Activated CD4-positive, CD25-positive, alpha-beta regulatory T cell treated with anti-CD3 and anti-CD28 coated beads, Interleukin-2, amount 50 U/mL, for 24 hours (primary cell): ENCODE data around the gene STUM.

Experiments used
- ATAC-seq, 2 donors: fragments of 150-1000 bp; cut with Tn5 transposase; one replicate each; pipeline ENCODE4 v1.10.0; 2021; ENCODE audit warnings: mild to moderate bottlenecking in 1 of 2, moderate library complexity in 1 of 2

STUM gene

GRCh38 chr1:226643177-226643576 is 94.6 kb downstream of the STUM start:
- ATAC-seq = peak; percentile 98 to 99

DNA sequence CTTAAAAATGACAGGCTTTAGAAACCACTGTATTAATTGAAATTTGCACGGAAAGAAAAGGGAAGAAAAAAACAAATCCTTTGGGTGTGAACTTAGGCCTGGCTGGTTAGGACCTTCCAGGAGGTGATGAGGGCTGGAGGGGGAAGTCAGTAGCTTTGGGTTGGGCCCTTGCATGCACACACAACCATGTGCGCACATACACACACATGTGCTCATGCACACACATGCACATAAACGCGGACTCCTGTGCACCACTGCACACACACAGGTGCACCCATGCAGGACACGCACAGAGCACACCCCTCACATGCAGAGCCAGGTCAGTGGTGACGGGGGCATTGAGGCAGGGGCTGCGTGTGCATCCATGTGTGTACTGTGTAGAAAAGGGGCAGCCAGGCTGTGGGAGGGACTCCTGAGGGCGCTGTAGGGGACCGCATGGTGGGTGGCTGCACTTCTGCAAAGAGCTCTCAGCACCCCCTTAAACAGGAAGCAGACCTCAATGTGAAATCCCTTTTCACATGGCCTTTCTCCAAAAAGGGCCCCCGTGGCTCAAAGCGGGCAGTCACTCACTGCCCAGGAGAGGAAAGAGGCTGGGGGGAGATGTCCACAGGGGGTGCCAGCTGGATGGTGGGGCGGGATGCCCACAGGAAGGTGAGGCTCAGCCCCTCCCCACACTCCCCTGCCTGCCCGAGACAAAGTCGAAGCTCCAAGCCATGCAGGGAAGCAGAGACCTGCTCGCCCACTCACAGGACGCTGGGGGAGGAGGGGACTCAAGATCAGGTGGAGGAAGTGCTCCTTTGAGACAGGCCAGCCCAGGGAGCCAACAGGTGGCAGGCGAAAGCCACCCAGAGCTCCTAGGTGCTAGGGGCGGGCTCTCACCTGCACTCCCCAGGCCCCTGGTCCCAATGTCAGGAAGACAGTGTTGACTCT is 95.3 kb downstream of the STUM start:
- ATAC-seq = no peak

DNA sequence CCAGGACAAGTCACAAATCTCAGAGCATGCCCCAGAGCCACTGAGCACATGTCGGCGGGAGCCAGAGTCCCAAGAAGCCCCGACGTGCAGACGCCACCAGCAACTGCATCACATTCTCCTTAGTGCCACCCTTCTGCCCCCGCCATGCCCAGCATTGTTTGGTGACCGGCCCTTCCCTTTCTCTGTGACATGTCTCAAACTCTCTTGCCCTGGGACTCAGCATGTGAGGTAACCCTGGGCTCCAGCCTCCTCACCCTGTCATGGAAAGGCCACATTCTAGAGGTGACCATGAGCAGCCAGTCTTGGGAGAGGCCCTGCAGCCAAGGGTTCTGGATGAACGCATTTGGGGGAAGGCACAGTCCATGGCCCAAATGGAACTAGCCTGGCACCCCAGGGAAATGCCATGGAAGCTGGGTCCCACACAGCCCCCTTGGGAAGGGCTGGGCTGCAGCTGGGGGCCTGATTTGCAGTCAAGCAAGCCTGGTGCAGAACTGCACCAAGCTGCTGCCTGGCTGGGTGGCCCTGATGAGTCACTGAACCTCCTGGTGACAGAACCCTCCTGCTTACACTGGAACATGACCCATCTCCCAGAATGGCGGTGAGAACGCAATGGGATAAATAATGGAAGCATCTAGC is 96.1 kb downstream of the STUM start:
- ATAC-seq = peak; percentile 22 to 36

DNA sequence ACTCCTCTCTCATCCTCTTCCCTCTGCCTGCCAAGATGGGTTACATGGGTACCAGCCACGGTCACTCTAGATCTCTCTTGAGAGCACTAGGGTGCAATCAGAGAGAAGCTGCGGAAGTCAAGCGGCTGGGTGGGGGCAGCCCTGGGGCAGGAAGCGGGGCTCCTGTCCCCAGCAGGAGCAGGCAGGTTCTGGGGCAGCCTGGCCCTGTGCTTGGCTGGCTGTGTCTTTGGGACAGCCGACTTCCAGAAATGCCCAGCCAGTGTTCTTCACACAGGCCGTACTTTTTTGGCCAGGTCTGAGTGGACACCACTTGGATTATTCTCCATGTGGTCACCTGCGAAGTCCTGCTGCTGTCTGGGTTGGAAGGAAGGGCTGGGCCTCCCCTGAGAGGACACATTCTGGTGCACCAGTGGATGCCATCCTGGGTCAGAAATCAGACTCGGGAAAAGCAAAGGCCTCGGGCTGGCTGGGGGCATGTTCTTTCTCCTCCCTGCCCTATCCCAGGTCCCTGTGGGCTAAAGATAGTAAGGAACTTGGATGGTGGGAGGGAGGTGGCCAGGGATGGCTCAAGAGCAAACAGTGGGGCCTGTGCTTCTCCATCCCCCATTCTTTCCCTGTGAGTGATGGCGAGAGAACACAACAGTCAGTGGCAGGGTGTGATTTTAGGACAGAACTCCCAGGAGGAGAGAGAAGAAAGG is 96.9 kb downstream of the STUM start:
- ATAC-seq = no peak

DNA sequence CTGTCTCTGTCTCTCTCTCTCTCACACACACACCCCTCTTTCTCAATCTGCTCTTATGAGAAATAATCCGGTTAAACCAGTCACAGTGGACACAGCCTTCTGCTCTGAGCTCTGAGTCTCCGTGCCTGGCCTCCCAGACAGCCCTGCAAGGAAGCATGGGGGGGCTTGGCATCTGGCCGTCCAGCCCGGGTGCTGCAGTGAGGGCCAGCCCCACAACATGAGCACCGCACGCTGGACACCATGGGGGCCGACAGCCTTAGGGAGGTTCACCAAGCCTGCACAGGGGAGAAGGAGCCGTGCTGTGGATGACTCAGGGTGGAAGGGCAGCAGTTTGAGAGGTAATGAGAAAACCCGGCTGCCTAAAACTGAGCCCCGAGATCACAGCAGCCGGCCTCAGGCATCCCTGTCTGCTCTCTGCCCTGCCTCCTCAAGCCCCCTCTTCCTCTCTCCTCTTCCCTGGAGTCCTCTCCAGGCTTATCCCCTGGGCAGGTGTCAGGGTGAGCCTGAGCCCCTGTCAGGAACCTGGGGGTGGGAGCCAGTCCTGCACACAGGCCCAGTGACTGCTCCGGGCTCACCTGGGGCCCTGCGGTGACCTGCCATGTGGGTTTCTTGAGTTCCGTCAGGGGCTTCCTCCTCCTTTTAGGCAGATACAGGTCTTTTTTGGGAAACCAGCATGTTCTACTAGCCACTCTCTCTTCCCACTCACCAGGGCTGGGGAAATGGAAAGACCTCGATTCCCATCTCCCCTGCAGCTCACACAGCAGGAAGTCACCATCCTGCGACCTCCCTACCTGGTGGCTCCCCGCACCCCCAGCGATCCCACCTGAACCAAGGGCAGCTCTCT is 97.7 kb downstream of the STUM start:
- ATAC-seq = no peak

- ATAC-seq = no peak
These were observed 98.4 kb downstream of the STUM start for GRCh38 chr1:226646870-226647449.

GRCh38 chr1:226647719-226648118 is 99.2 kb downstream of the STUM start:
- ATAC-seq = no peak

GRCh38 chr1:226648421-226648820 is 99.9 kb downstream of the STUM start:
- no peak for ATAC-seq

GRCh38 chr1:226649244-226649643 is 100.7 kb downstream of the STUM start:
- no peak for ATAC-seq

DNA sequence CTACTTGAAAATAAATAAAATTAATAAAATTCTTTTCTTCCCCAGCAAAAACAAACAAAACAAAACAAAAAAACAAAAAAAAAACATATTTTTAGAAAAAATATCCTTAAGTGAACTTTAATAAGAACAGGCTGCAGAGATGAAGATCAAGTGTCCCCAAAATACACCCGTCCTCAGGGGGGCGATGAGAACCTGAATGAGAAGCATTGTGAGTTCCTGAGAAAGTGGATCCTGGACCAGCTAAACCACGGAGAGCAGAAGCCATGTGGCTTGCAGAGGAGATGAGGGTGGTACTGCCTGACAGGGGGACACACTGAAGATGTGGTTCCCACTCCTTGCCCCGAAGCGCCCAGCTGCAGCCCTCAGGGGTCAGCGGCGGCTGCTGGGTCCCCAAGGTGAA is 101.2 kb downstream of the STUM start:
- no peak for ATAC-seq

DNA sequence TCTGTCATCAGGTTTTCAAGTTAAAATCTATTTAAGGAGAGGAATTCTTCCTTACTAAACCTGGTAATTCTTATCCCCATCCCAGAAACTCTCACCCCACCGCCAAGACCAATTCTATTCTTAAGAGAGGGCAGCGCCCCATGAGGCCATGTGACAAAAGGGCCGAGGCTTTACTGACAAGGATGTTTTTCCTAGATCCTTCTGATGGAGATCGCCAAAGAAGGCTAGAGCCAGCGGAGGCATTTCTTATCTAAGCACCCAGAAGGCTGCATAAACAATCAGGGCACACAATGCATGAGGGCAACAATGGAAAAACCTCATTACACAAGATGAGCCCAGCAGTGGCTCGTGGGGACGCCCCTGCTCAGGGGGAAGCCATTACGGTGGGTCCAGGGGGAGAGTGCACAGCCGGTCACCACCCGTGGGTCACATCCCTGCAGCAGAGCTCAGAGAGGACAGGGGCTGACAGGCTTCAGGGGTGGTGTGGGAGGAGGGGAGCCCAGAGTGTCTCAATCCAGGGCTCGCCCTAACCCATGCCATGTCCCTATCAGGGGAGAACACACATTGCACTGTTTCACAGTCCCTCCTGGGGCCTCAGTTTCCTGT is 101.8 kb downstream of the STUM start:
- ATAC-seq = no peak

- ATAC-seq = no peak
These were observed 102.6 kb downstream of the STUM start for GRCh38 chr1:226651041-226651731.

- no peak for ATAC-seq
These were observed 103.2 kb downstream of the STUM start for GRCh38 chr1:226651732-226652105.

GRCh38 chr1:226652613-226653012 is 104.0 kb downstream of the STUM start:
- no peak for ATAC-seq

DNA sequence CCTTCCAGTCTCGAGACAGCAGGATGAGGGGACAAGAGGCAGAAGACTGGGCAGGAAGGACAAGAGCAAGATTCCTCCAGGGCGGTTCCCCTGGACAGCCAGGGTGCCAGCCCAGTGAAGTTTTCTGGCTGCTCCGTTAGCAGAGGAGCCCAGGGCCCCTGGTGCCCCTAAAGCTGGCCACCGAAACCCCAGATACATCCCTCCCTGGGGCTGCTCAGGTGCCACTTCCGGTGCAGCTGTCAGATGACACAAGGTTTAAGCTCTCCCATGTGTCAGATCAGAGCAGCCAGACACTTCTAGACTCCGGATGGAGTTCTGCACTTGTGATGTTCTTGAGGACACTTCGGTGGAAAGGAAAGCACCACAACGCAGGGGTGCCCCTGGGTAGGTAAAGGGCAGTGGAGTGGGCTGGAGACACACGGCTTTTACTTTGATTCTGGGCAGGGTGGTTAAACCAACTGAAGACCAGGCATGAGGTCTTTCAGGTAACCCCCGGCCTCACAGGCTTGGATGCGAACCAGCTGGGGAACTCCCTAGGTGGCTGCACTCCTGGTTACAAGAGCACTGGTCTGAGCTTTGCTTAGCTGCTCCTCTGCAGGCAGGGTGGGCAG is 104.9 kb downstream of the STUM start:
- peak; percentile 88 to 90 for ATAC-seq

DNA sequence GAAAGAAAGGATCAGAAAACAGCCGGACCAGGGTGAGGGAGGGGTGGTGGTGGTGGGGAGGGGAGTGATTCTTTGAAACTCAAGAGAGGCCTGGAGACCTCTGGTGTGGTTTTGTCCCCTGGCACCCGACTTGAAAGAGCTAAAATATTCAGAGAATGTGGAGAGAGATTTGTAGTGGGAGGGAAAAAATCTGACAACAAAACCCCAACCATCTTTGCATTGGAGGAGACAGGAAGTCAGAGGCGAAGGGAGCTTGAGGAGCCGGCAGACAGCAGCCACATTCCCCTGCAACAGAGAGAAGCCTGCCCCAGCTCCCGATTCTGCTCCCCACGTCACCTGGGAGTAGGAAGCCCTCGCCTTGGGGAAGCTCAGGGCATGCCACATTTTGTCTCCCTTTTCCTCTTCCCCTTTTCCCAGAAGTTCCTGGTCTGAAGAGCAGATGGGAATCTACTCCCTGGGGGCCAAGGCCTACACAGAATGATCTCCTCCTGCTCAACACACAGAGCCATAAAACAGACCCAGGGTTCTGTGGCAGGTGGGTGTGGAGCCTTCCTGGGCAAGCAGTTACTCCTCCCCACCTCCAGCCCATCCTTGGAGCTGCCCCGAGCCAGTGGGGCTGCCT is 105.6 kb downstream of the STUM start:
- ATAC-seq = no peak

DNA sequence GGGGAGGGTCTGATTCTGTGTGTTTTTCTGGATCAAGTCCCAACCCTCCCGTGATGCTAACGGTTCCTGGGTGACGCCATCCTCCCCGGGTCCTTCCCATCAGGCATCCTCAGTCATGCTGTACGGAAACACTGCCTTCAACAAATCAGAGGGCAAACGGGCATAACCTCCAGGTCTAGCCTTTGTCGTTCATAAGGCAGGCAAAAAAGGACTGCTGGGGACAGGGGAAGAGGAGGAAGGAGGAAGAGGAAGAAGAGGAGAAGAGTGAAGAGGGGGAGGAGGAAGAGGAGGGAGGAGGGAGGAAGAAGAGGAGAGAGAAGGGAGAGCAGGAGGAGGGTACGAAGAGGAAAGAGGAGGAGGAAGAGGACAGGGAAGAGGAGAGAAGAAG is 106.1 kb downstream of the STUM start:
- ATAC-seq = no peak

GRCh38 chr1:226655251-226656163 is 106.9 kb downstream of the STUM start:
- no peak for ATAC-seq

GRCh38 chr1:226656201-226656600 is 107.6 kb downstream of the STUM start:
- no peak for ATAC-seq
